Astrocyte (in vitro differentiated cells and primary cell): Measurements from ENCODE around the gene LRRC7. TPM values are rescaled to one million over a fixed set of nuclear protein-coding genes. Genes with fewer than 3 reads are reported as not detected.

Experiments used
- DNase-seq: peaks from one replicate; pipeline ENCODE4 v3.0.0-alpha.2; 2010; ENCODE audit warnings: low read depth
- FAIRE-seq: peaks from 2 replicates; lab custom pipeline; 2011; peaks lifted over from hg19 to GRCh38; lab: Jason Lieb, UNC
- H2AFZ ChIP-seq: 2 replicates; pipeline ENCODE4 v1.6.0; 2012; ENCODE audit warnings: low read depth, low read length, inconsistent platforms
- H3K27ac ChIP-seq: 2 replicates; pipeline ENCODE4 v1.5.1; 2011; ENCODE audit warnings: low read depth, low read length, inconsistent platforms
- H3K27me3 ChIP-seq: 2 replicates; pipeline ENCODE4 v1.6.0; 2011; ENCODE audit warnings: low read length, inconsistent platforms; ENCODE audit not compliant: insufficient read depth
- H3K36me3 ChIP-seq: 2 replicates; pipeline ENCODE4 v1.5.1; 2011; ENCODE audit warnings: low read length, inconsistent platforms; ENCODE audit not compliant: insufficient read depth
- H3K4me1 ChIP-seq: 2 replicates; pipeline ENCODE4 v1.5.1; 2011; ENCODE audit warnings: low read length, inconsistent platforms; ENCODE audit not compliant: insufficient read depth
- H3K4me2 ChIP-seq: 2 replicates; pipeline ENCODE4 v1.6.0; 2012; ENCODE audit warnings: low read length, inconsistent platforms
- H3K4me3 ChIP-seq: 2 replicates; pipeline ENCODE4 v1.5.1; 2011; ENCODE audit warnings: low read depth, mild to moderate bottlenecking, low read length, inconsistent platforms; ENCODE audit not compliant: insufficient read depth
- H3K79me2 ChIP-seq: 2 replicates; pipeline ENCODE4 v1.6.0; 2012; ENCODE audit warnings: mild to moderate bottlenecking, low read length, inconsistent platforms; ENCODE audit not compliant: insufficient read depth
- H3K9ac ChIP-seq: 2 replicates; pipeline ENCODE4 v1.6.0; 2012; ENCODE audit warnings: mild to moderate bottlenecking, low read length, inconsistent platforms
- H3K9me3 ChIP-seq: 2 replicates; pipeline ENCODE4 v1.5.1; 2012; ENCODE audit warnings: low read depth, mild to moderate bottlenecking, low read length, inconsistent platforms; ENCODE audit not compliant: insufficient read depth
- H4K20me1 ChIP-seq: 2 replicates; pipeline ENCODE4 v1.6.0; 2012; ENCODE audit warnings: low read length, inconsistent platforms; ENCODE audit not compliant: insufficient read depth
- H3K27ac Mint-ChIP-seq: one replicate; pipeline ENCODE4 v1.8.0; 2021; ENCODE audit warnings: mild to moderate bottlenecking, mixed read lengths; ENCODE audit not compliant: unreplicated experiment
- H3K27me3 Mint-ChIP-seq: one replicate; pipeline ENCODE4 v1.8.0; 2021; ENCODE audit warnings: low read depth, mixed read lengths; ENCODE audit not compliant: unreplicated experiment
- H3K36me3 Mint-ChIP-seq: one replicate; pipeline ENCODE4 v1.8.0; 2021; ENCODE audit warnings: low read depth, mixed read lengths; ENCODE audit not compliant: unreplicated experiment
- H3K4me1 Mint-ChIP-seq: one replicate; pipeline ENCODE4 v1.8.0; 2021; ENCODE audit warnings: low read depth, mixed read lengths; ENCODE audit not compliant: unreplicated experiment
- H3K4me3 Mint-ChIP-seq: one replicate; pipeline ENCODE4 v1.8.0; 2021; ENCODE audit warnings: mild to moderate bottlenecking, moderate library complexity, mixed read lengths; ENCODE audit not compliant: unreplicated experiment
- H3K9me3 Mint-ChIP-seq: one replicate; pipeline ENCODE4 v1.8.0; 2021; ENCODE audit warnings: mild to moderate bottlenecking, mixed read lengths; ENCODE audit not compliant: unreplicated experiment
- CTCF ChIP-seq: IDR thresholded peaks from 2 replicates; pipeline ENCODE4 v1.5.1; 2011; ENCODE audit warnings: low read depth, mild to moderate bottlenecking, inconsistent platforms, low read length, moderate library complexity; ENCODE audit not compliant: insufficient read depth
- EZH2 ChIP-seq: IDR thresholded peaks from 2 replicates; pipeline ENCODE4 v1.6.1; 2012; ENCODE audit warnings: mild to moderate bottlenecking, low read length, inconsistent platforms; ENCODE audit not compliant: insufficient read depth
- total RNA-seq: library from RNA; stranded (reverse); gene quantifications from 2 replicates; pipeline ENCODE4 v1.2.1, GENCODE V29; 2021

LRRC7 gene
- total RNA-seq, 1 donor from 2014 or later: 0.27 TPM

- DNase-seq (no peak), FAIRE-seq (no peak)
- Mint-ChIP-seq H3K4me1 (peaks cover 6% of the 10 kb centered on the region), H3K4me3 (no peak overlapping the region), H3K27me3 (peaks cover 1% of the 10 kb centered on the region), H3K27ac (no peak overlapping the region), H3K9me3 (no peaks in the 10 kb centered on the region), H3K36me3 (no peaks in the 10 kb centered on the region)
- H3K4me1 ChIP-seq: no peaks in the 10 kb centered on the region
- no peaks in the 10 kb centered on the region for H3K9me3 ChIP-seq
- H3K27ac ChIP-seq: no peak overlapping the region
- no peak overlapping the region for H3K4me3 ChIP-seq
- no peaks in the 10 kb centered on the region for H3K27me3 ChIP-seq
- H3K36me3 ChIP-seq: no peaks in the 10 kb centered on the region
- no peak overlapping the region for H3K9ac ChIP-seq
- TF ChIP-seq CTCF: no peak
- TF ChIP-seq EZH2: no peak
- no peak overlapping the region for H2AFZ ChIP-seq
- H4K20me1 ChIP-seq: no peaks in the 10 kb centered on the region
- no peaks in the 10 kb centered on the region for H3K79me2 ChIP-seq
- no peak overlapping the region for H3K4me2 ChIP-seq
Observed at GRCh38 chr1:70077066-70077465, 509.3 kb downstream of the LRRC7 start.

- no peaks in the 10 kb centered on the region for H3K36me3 Mint-ChIP-seq
- Histone ChIP-seq H3K27ac (no peak overlapping the region), H3K79me2 (no peaks in the 10 kb centered on the region), H3K9me3 (no peaks in the 10 kb centered on the region), H3K4me2 (no peak overlapping the region), H3K27me3 (no peaks in the 10 kb centered on the region), H2AFZ (no peak overlapping the region), H3K4me3 (no peak overlapping the region), H3K4me1 (no peaks in the 10 kb centered on the region), H3K9ac (no peak overlapping the region), H3K36me3 (no peaks in the 10 kb centered on the region), H4K20me1 (no peaks in the 10 kb centered on the region)
- no peak overlapping the region for H3K27ac Mint-ChIP-seq
- peaks cover 6% of the 10 kb centered on the region for H3K9me3 Mint-ChIP-seq
- H3K27me3 Mint-ChIP-seq: peaks cover 1% of the 10 kb centered on the region
- no peaks in the 10 kb centered on the region for H3K4me1 Mint-ChIP-seq
- FAIRE-seq (no peak), DNase-seq (no peak)
- no peak overlapping the region for H3K4me3 Mint-ChIP-seq
- TF ChIP-seq CTCF: no peak
- no peak for TF ChIP-seq EZH2
Observed at GRCh38 chr1:70079546-70079945, 511.8 kb downstream of the LRRC7 start.

- Mint-ChIP-seq H3K27ac (no peak overlapping the region), H3K4me3 (no peak overlapping the region), H3K4me1 (no peaks in the 10 kb centered on the region), H3K9me3 (peaks cover 6% of the 10 kb centered on the region), H3K27me3 (no peaks in the 10 kb centered on the region), H3K36me3 (no peaks in the 10 kb centered on the region)
- Histone ChIP-seq H3K9ac (no peak overlapping the region), H3K27me3 (no peaks in the 10 kb centered on the region), H2AFZ (no peak overlapping the region), H4K20me1 (no peaks in the 10 kb centered on the region), H3K36me3 (no peaks in the 10 kb centered on the region), H3K9me3 (no peaks in the 10 kb centered on the region), H3K4me2 (no peak overlapping the region), H3K79me2 (no peaks in the 10 kb centered on the region), H3K4me1 (no peaks in the 10 kb centered on the region), H3K4me3 (no peak overlapping the region), H3K27ac (no peak overlapping the region)
- FAIRE-seq: no peak
- no peak for TF ChIP-seq EZH2
- no peak for TF ChIP-seq CTCF
- DNase-seq: no peak
Observed at GRCh38 chr1:70083519-70083918, 515.8 kb downstream of the LRRC7 start.
